PC-9 (cell line): ENCODE measurements around the gene YTHDC1. TPM values are rescaled to one million over a fixed set of nuclear protein-coding genes. Genes with fewer than 3 reads are reported as not detected.

Experiments
- BruUV-seq: library from RNA; stranded (reverse); fragments of 400-500 nt; replicated peaks from 2 replicates; lab custom pipeline; 2021; lab: Mats Ljungman, UMichigan
- CTCF ChIA-PET: fragments of 300-600 bp; sonication (Branson Sonifier 250); formaldehyde crosslinking; loops from one replicate; lab custom pipeline; 2022; ENCODE audit warnings: antibody characterized with exemption; lab: Charles Lee
- POLR2A ChIA-PET: fragments of 300-600 bp; sonication (Branson Sonifier 250); formaldehyde crosslinking; loops from one replicate; lab custom pipeline; 2022; ENCODE audit warnings: antibody characterized with exemption; ENCODE audit not compliant: unreplicated experiment; lab: Charles Lee
- DNase-seq, 2 experiments: peaks; one replicate each; pipeline versions ENCODE4 v3.0.0 to v3.0.0-alpha.2; 2015 to 2022; ENCODE audit warnings: mixed read lengths in 1 of 2
- H2AFZ ChIP-seq: fragments of 200-600 bp; sonication (generic); 2 replicates; pipeline ENCODE4 v1.8.1; 2017; ENCODE audit warnings: antibody characterized with exemption
- H3F3A ChIP-seq: fragments of 200-600 bp; sonication (generic); 2 replicates; pipeline ENCODE4 v1.8.1; 2017; ENCODE audit warnings: antibody characterized with exemption, mild to moderate bottlenecking, low read depth; ENCODE audit not compliant: insufficient read depth
- H3K27ac ChIP-seq: fragments of 200-600 bp; sonication (generic); 2 replicates; pipeline ENCODE4 v1.6.1; 2016; ENCODE audit warnings: mixed run types
- H3K27me3 ChIP-seq: fragments of 200-600 bp; sonication (generic); 2 replicates; pipeline ENCODE4 v1.6.1; 2016; ENCODE audit warnings: low read depth, mixed run types; ENCODE audit not compliant: insufficient read depth
- H3K36me3 ChIP-seq: fragments of 200-600 bp; sonication (generic); 2 replicates; pipeline ENCODE4 v1.6.1; 2016; ENCODE audit warnings: low read depth, mixed run types
- H3K4me1 ChIP-seq: fragments of 200-600 bp; sonication (generic); replicated peaks from 2 replicates; pipeline ENCODE4 v1.6.1; 2016; ENCODE audit warnings: mixed run types; ENCODE audit not compliant: insufficient read depth
- H3K4me2 ChIP-seq: fragments of 200-600 bp; sonication (generic); 2 replicates; pipeline ENCODE4 v1.6.1; 2017; ENCODE audit warnings: mixed run types
- H3K4me3 ChIP-seq: fragments of 200-600 bp; sonication (generic); 2 replicates; pipeline ENCODE4 v1.6.1; 2016; ENCODE audit warnings: mixed run types
- H3K79me2 ChIP-seq: fragments of 200-600 bp; sonication (generic); 2 replicates; pipeline ENCODE4 v1.6.1; 2017; ENCODE audit warnings: low read depth, mixed run types
- H3K9me2 ChIP-seq: fragments of 200-600 bp; sonication (generic); 2 replicates; pipeline ENCODE4 v1.8.1; 2017; ENCODE audit warnings: mild to moderate bottlenecking; ENCODE audit not compliant: insufficient read depth
- H3K9me3 ChIP-seq: fragments of 200-600 bp; sonication (generic); 2 replicates; pipeline ENCODE4 v1.8.1; 2016; ENCODE audit warnings: low read depth; ENCODE audit not compliant: insufficient read depth
- H4K20me1 ChIP-seq: fragments of 200-600 bp; sonication (generic); 2 replicates; pipeline ENCODE4 v1.8.1; 2017; ENCODE audit not compliant: insufficient read depth
- CTCF ChIP-seq: fragments of 200-600 bp; sonication (generic); conservative IDR thresholded peaks from 2 replicates; pipeline ENCODE4 v1.6.1; 2017; ENCODE audit warnings: mixed run types, antibody characterized with exemption, mild to moderate bottlenecking, moderate library complexity
- EZH2 ChIP-seq: fragments of 200-600 bp; sonication (generic); IDR thresholded peaks from 2 replicates; pipeline ENCODE4 v1.8.0; 2017; ENCODE audit warnings: antibody characterized with exemption, low read depth
- intact Hi-C: fragments of 100-400 bp; cut with micrococcal nuclease; formaldehyde crosslinking; loops from one replicate; pipeline ENCODE4 v1.10.0; 2022; ENCODE audit not compliant: unreplicated experiment
- total RNA-seq: library from RNA; stranded (reverse); gene quantifications from 2 replicates; pipeline ENCODE4 v1.2.3, GENCODE V29; 2021

YTHDC1 gene
- total RNA-seq, 1 experiment from 2014 or later, result 83.6 TPM

- H3K4me3 ChIP-seq, result no peak overlapping the region
These were observed 28.3 kb upstream of the YTHDC1 start for GRCh38 chr4:68378226-68378625.

GRCh38 chr4:68375667-68376559, 26.0 kb upstream of the YTHDC1 start:
- Histone ChIP-seq H3F3A (peaks cover 3% of the 10 kb centered on the region; the same call in 1 of the 2 replicates), H3K27ac (no peak overlapping the region), H3K36me3 (no peaks in the 10 kb centered on the region), H3K4me1 (0 out of 2 replicates have a peak, but pooled peaks cover 7% of the 10 kb centered on the region), H3K9me3 (no peaks in the 10 kb centered on the region), H3K4me3 (peak overlapping the region; percentile 62; the same call in 1 of the 2 replicates), H3K9me2 (no peaks in the 10 kb centered on the region), H3K79me2 (no peaks in the 10 kb centered on the region), H2AFZ (peak overlapping the region; percentile 84), H3K27me3 (no peaks in the 10 kb centered on the region), H4K20me1 (no peaks in the 10 kb centered on the region), H3K4me2 (peak overlapping the region; percentile 86)
- peak; percentile 40 to 65 for DNase-seq
- intact Hi-C loops, result loop anchor here (1.0 to 5.0 kb wide), 4 partner anchors 27 to 201 kb away; no protein-coding TSS in a partner anchor
- BruUV-seq, result no TSS peak
- ChIA-PET POLR2A (no interaction called here), CTCF (interaction anchor here (0.5 to 0.9 kb wide), 5 partner anchors 27 to 104 kb away, joined by 3 to 5 read pairs (median 3); no protein-coding TSS in a partner anchor)
- TF ChIP-seq EZH2, result no peak
- TF ChIP-seq CTCF, result peak; percentile 79

More at GRCh38 chr4:68378226-68378625, 28.3 kb upstream of the YTHDC1 start:
- Histone ChIP-seq H3K27ac (no peak overlapping the region), H3K36me3 (no peaks in the 10 kb centered on the region), H3K27me3 (no peaks in the 10 kb centered on the region), H3K4me1 (no peaks in the 10 kb centered on the region), H3K79me2 (no peaks in the 10 kb centered on the region), H3F3A (peaks cover 3% of the 10 kb centered on the region; the same call in 1 of the 2 replicates), H3K4me2 (no peak overlapping the region), H3K9me2 (no peaks in the 10 kb centered on the region), H2AFZ (no peak overlapping the region), H4K20me1 (no peaks in the 10 kb centered on the region), H3K9me3 (no peaks in the 10 kb centered on the region)
- DNase-seq, result no peak
- intact Hi-C loops, result loop anchor here (5.0 kb wide), 1 partner anchor 46 kb away; no protein-coding TSS in a partner anchor
- CTCF ChIA-PET, result no interaction called here
- TF ChIP-seq CTCF, result no peak
- TF ChIP-seq EZH2, result no peak
- POLR2A ChIA-PET, result no interaction called here
- no TSS peak for BruUV-seq

DNA sequence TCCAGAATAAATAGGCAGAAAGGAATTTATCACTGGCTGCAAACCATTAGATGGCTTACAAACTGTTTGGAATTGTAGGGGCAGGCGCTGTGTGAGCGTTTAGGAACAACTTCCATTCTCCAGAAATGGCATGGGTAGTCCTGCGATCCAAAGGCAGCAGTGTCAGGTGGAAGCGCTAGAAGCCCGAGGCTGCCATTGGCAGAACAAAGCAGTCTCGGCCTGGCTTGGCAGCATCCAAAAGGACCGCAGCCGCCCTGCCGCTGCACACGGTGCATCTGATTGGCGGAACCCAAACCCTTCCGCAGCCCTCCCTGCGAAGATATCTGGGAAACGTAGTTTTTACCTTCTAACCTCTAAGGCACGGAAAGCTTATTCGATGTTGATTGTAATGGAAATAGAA, 23.6 kb upstream of the YTHDC1 start:
- Histone ChIP-seq H3K4me2 (no peak overlapping the region), H3K79me2 (no peaks in the 10 kb centered on the region), H3K4me3 (no peak overlapping the region), H4K20me1 (no peaks in the 10 kb centered on the region), H3K9me2 (no peaks in the 10 kb centered on the region), H3K27ac (no peak overlapping the region), H3K36me3 (no peaks in the 10 kb centered on the region), H3K27me3 (no peaks in the 10 kb centered on the region), H2AFZ (no peak overlapping the region), H3F3A (peaks cover 22% of the 10 kb centered on the region), H3K9me3 (no peaks in the 10 kb centered on the region), H3K4me1 (peaks cover 25% of the 10 kb centered on the region)
- no peak for TF ChIP-seq EZH2
- no peak for TF ChIP-seq CTCF
- ChIA-PET POLR2A (no interaction called here), CTCF (no interaction called here)
- no TSS peak for BruUV-seq
- DNase-seq, result no peak
- intact Hi-C loops, result no loop called here
